Coronary artery (tissue), 2 donors: ENCODE results near the gene FHL2.

Experiments
- DNase-seq: peaks from one replicate; pipeline ENCODE4 v3.0.0-alpha.2; 2017; ENCODE audit warnings: low spot score
- H3K27ac ChIP-seq, 2 donors: fragments of 200-600 bp; sonication (generic); one replicate each; pipeline ENCODE4 v1.5.1; 2016 to 2019
- H3K4me3 ChIP-seq: fragments of 200-600 bp; sonication (generic); 2 replicates; pipeline ENCODE4 v1.5.1; 2016; ENCODE audit warnings: mild to moderate bottlenecking, moderate library complexity
- CTCF ChIP-seq: fragments of 200-600 bp; sonication (generic); IDR thresholded peaks from one replicate; pipeline ENCODE4 v1.5.1; 2019; ENCODE audit warnings: antibody characterized with exemption

The FHL2 gene

DNA sequence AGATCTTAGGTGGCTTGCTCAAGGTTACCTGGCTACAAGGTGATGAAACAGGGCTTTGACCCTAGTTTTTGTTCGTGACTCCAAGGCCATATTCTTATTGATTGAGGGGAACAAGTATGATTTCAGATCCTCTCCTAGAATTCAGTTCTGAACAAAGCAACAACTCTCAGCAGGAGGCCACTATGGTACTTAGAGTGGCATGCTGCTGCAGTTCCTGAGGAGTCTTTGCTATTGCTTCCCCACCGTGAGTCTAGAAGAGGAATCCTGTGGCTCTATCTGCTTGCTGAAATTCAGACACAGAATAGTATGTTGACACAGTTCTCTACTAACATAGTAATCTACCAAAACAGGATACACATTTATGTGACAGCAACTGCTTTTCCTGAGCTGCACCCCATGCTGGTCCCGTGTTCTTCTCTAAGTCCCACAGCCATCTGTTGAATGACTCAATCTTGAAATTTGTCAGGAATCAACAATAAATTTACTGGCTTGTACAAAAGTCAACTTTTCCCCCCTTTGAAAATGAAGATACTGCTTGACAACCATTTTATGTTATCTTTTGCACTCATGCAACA lies 73.4 kb downstream of the FHL2 start:
- H3K4me3 ChIP-seq: no peak overlapping the region
- no peak overlapping the region for H3K27ac ChIP-seq
- DNase-seq: no peak
- TF ChIP-seq CTCF: no peak

- Histone ChIP-seq H3K4me3 (no peak overlapping the region), H3K27ac (no peak overlapping the region)
- DNase-seq: no peak
- TF ChIP-seq CTCF: no peak
Observed at GRCh38 chr2:105324732-105325131, 74.1 kb downstream of the FHL2 start.

GRCh38 chr2:105324101-105324500 lies 74.8 kb downstream of the FHL2 start:
- no peak overlapping the region for H3K4me3 ChIP-seq
- TF ChIP-seq CTCF: no peak
- DNase-seq: no peak
- H3K27ac ChIP-seq: no peak overlapping the region

DNA sequence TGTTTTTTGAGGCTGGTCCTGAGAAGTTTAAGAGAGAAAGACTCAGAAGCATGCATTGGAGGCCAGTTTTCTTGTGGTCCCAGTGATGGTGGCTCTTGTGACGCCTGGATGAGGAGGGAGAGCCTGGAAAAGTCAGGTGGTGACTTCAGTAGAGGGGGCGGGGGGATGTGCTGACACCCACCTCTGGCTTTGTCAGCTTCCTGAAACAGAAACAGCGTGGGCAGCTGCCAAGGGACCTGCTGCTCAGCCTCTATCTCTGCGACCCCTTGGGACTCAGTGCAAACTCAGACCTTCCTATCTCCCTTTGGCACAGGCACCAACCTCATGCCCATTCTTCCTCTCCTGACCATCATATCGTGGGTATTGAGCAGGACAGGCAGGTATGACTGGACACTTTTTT lies 75.7 kb downstream of the FHL2 start:
- no peak for TF ChIP-seq CTCF
- H3K27ac ChIP-seq: no peak overlapping the region
- H3K4me3 ChIP-seq: no peak overlapping the region
- DNase-seq: no peak

DNA sequence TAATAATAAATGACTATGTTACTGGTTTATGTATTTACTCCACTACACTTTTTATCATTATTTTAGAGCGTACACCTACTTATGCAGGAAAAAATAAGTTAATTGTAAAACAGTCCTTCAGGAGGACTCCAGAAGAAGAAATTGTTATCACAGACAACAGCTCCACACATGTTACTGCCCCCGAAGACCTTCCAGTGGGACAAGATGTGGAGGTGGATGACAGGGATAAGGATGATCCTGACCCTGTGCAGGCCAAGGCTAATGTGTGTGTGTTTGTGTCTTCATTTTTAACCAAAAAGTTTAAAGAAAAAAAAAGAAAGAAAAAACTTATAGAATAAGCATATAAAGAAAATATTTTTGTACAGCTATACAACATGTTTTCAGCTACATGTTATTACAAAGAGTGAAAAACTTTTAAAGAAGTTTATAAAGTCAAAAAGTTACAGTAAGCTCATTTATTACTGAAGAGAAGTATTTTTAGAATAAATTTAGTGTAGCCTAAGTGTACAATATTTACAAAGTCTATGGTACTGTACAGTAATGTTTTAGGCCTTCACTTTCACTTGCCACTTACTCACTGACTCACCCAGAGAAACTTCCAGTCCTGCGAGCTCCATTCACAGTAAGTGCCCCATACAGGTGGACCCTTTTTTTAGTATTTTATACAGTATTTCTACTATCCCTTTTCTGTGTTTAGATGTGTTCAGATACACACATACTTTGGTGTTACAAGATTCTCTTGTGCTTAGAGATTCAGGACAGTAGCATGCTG lies 76.8 kb downstream of the FHL2 start:
- Histone ChIP-seq H3K4me3 (no peak overlapping the region), H3K27ac (no peak overlapping the region)
- TF ChIP-seq CTCF: no peak
- no peak for DNase-seq

DNA sequence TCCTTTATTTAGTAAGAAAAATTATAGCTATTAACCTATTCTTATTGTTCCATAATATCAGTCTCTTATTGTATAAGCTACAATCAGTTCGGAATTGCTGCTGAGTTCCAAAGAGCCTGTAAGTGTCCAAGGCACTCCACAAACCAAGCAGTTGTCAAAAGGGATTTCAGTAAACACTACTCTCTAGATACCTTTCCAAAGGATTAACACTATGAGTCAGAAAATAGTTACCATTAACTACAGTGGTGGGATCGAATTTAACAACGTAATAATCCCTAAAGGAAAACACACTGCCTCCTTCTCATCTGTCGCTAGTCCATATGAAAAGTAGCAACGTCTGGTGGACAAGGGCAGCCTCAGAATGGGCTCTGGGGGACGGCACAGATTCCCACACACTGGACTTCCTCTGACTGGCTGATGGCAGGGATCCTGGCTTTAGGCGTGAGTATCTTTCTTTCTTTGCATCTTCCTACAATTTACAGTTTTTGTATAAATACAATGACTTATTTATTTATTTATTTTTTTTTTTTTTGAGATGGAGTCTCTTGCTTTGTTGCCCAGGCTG lies 78.1 kb downstream of the FHL2 start:
- no peak for TF ChIP-seq CTCF
- H3K27ac ChIP-seq: no peak overlapping the region
- DNase-seq: no peak

DNA sequence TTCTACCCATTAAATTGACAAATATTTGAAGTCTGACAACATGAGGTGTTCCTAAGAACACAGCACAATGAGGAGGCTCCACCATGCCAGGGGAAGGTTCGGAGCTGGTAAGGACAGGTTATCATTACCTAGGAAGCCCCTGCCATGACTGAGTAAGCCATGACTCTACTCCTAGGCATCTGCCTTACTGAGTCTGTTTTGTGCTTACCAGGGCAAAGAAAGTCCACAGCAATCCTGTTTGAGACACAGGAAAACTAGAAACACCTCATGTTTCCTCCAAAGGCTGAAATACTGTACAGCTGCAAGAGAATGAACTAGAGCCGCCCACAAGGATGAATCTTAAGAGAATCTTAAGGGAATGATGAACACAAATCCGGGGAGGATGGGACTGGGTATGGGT lies 80.9 kb downstream of the FHL2 start:
- TF ChIP-seq CTCF: no peak
- Histone ChIP-seq H3K27ac (no peak overlapping the region), H3K4me3 (no peak overlapping the region)
- no peak for DNase-seq

More for the DNA sequence above, 78.1 kb downstream of the FHL2 start:
- H3K4me3 ChIP-seq: no peak overlapping the region
